ENCODE data around the gene SIGLEC1.

Gene SIGLEC1

GRCh38 chr20:3712279-3712873 is at the start of gene SIGLEC1:
TSS of gene SIGLEC1 (minus strand) at chr20:3712600. CDS start at chr20:3707128, 5,472 bp downstream.
- no peak within 1 kb of the TSS for H3K4me3 ChIP-seq (ENCODE audit: low read depth, low read length)

- H3K4me3 ChIP-seq (ENCODE audit: low read depth, low read length) = no peak overlapping the region
Observed at GRCh38 chr20:3760655-3761348, 48.4 kb upstream of the SIGLEC1 start.

DNA sequence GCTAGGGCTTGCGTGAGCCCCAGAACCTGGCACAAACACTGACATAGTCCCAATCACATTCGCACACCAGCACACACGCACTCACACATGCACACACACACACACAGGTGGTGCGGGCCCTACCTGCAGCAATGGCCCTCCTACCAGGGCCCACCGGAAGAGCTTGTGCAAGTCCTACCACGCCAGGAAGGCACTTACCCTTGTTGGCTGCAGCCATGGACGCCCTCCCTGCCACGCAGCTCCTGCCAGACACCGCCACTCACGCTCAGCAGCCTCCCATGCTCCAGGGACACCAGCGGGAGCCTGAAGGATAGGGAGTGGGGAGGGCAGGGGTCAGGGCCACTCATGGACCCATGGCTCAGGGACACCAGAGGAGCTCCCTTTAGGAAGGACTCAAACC is 47.5 kb upstream of the SIGLEC1 start:
- H3K4me3 ChIP-seq (ENCODE audit: low read depth, low read length) = no peak overlapping the region

GRCh38 chr20:3759316-3759823 is 47.0 kb upstream of the SIGLEC1 start:
- H3K4me3 ChIP-seq (ENCODE audit: low read depth, low read length) = no peak overlapping the region

DNA sequence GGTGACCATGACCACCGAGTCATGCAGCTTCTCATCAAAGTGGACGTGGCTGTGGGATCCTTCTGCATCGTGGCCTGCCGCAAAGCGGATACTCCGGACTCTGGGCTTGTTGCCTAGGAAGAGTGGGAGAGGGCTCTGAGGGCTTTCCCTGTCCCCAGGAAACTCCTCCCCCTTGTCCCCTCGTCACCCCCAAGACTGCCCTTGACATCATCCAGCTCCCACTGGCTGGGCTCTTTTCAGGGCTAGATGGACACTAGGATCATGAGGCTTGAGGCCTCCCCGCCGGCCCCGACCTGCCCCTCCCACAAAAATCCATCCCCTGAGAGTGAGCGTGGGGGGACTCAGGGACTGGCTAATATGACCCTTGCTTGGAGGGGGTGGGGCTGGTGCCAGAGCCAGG is 46.2 kb upstream of the SIGLEC1 start:
- H3K4me3 ChIP-seq (ENCODE audit: low read depth, low read length) = no peak overlapping the region

- H3K4me3 ChIP-seq (ENCODE audit: low read depth, low read length) = no peak overlapping the region
Observed at GRCh38 chr20:3757268-3757667, 44.9 kb upstream of the SIGLEC1 start.

GRCh38 chr20:3755814-3756480 is 43.5 kb upstream of the SIGLEC1 start:
- H3K4me3 ChIP-seq (ENCODE audit: low read depth, low read length) = no peak overlapping the region

DNA sequence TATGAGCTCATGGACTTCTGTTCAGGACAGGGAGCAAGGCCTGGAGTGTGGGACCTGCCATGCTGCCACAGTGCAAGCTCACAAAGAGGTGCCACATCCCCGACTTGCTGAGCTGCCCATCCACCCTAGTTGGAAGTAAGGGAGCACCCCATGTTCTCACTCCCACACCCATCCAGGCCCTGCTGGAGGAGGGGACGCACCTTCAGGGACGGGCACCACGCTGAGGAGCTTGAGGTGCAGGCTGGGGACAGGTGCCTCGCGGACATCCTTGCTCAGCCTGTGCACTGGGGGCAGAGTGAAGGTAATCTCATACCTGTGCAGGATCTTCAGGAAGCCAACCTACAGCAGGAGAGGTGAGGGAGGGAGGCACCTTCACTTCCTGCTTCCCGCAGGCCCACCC is 42.9 kb upstream of the SIGLEC1 start:
- no peak overlapping the region for H3K4me3 ChIP-seq (ENCODE audit: low read depth, low read length)

- H3K4me3 ChIP-seq (ENCODE audit: low read depth, low read length) = no peak overlapping the region
Observed at GRCh38 chr20:3754276-3754630, 41.9 kb upstream of the SIGLEC1 start.

- no peak overlapping the region for H3K4me3 ChIP-seq (ENCODE audit: low read depth, low read length)
Observed at GRCh38 chr20:3753501-3754275, 41.3 kb upstream of the SIGLEC1 start.

GRCh38 chr20:3753098-3753497 is 40.7 kb upstream of the SIGLEC1 start:
- no peak overlapping the region for H3K4me3 ChIP-seq (ENCODE audit: low read depth, low read length)

DNA sequence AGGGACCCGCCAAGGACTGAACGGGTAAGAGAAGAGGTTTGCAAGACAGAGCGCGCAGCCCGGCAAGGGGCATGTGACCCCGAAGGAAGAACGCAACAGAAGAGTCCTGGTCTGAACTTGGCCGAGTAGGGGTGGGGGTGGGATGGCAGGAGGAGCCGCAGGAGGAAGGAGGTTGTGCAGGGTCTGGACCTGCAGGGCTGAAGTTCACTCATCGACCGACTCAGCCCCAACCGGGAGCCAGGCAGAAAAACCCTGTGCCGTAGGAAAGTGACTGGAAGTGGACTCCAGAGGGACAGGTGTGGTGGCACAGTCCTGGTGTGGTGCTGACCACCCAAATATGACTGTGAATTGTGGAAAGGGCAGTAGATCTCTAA is 40.0 kb upstream of the SIGLEC1 start:
- H3K4me3 ChIP-seq (ENCODE audit: low read depth, low read length) = peak overlapping the region; percentile 40

GRCh38 chr20:3751675-3752385 is 39.4 kb upstream of the SIGLEC1 start:
- H3K4me3 ChIP-seq (ENCODE audit: low read depth, low read length) = peak overlapping the region; percentile 40

GRCh38 chr20:3751305-3751674 is 38.9 kb upstream of the SIGLEC1 start:
- peak overlapping the region; percentile 40 for H3K4me3 ChIP-seq (ENCODE audit: low read depth, low read length)

- H3K4me3 ChIP-seq (ENCODE audit: low read depth, low read length) = peak overlapping the region; percentile 30
Observed at GRCh38 chr20:3749689-3750531, 37.5 kb upstream of the SIGLEC1 start.

GRCh38 chr20:3749087-3749688 is 36.8 kb upstream of the SIGLEC1 start:
- H3K4me3 ChIP-seq (ENCODE audit: low read depth, low read length) = peak overlapping the region; percentile 27

DNA sequence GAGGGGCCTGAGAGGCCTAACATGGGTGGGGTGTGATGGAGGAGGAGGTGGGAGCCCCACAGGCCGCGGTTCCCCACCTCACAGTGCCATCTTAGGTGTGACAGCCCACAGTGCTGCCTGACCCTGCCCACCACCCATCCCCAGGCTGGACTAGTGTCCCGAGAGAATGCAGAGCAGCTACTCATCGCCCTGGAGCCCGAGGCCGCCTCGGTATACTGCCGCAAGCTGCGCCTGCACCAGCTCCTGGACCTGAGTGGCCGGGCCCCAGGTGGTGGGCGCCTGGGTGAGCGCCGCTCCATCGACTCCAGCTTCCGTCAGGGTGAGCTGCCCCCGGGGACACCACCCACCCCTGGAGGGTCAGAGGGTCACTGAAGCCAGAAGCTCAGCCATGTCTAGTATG is 35.7 kb upstream of the SIGLEC1 start:
- no peak overlapping the region for H3K4me3 ChIP-seq (ENCODE audit: low read depth, low read length)

DNA sequence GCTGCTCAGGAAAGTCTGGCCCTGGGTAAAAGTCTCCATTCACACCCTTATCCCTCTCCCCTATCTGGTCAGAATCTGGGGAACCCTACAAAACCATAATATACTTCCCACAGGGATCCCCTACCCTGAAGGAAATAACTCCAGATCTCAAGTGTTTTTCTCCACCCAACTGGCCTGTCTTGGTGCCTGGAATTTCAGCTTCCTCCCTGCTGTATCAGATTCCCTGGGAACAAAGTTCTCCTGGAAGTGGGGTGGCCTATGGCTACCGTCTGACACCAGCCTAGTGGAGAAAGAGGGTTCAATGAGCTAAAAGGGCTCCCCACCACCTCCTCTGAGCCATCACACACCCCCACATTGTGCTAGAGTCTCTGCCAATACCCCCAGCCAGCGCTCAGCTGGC is 35.1 kb upstream of the SIGLEC1 start:
- no peak overlapping the region for H3K4me3 ChIP-seq (ENCODE audit: low read depth, low read length)

DNA sequence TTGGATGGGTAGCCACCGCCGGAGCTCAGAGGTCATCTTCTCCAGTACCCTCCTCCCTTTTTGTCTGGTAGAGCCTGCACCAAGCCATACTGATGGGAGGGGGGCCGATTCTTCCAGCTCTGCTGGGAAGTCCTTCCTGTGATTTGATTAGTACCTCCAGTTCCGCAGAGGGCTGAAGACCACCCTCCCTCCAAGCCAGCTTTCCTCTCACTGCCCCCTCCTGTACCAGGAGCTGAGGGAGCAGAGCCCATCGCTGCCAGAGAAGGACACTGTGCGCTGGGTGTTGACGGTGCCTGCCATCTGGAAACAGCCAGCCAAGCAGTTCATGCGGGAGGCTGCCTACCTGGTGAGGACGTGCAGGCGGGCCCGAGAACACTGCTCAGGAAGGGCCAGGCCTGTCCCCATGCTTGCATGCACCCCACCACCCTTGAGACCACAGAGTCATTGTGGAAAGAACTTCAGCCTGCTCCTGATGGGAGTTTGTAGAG is 33.3 kb upstream of the SIGLEC1 start:
- H3K4me3 ChIP-seq (ENCODE audit: low read depth, low read length) = peak overlapping the region; percentile 53
